NT2/D1 (cell line): ENCODE measurements around the gene C9orf153.

Source experiments
- SUZ12 ChIP-seq: IDR thresholded peaks from 2 replicates; pipeline ENCODE4 v1.6.1; 2011; ENCODE audit not compliant: insufficient read length, insufficient read depth; ENCODE audit errors: extremely low read depth
- YY1 ChIP-seq: IDR thresholded peaks from 2 replicates; pipeline ENCODE4 v1.6.1; 2011; ENCODE audit not compliant: insufficient read length, insufficient read depth

- no peak for TF ChIP-seq YY1
- no peak for TF ChIP-seq SUZ12
Measured at GRCh38 chr9:86202338-86202882, 57.0 kb downstream of the C9orf153 start.
